HepG2 (cell line): ENCODE measurements around the gene TMED9. TPM values are rescaled to one million over a fixed set of nuclear protein-coding genes. Genes with fewer than 3 reads are reported as not detected.
A peak's percentile ranks its signal among the peaks of the same experiment; 100 is the strongest.

Experiments used
- CENPT ChIP-seq: sonication (generic); formaldehyde crosslinking; IDR thresholded peaks from 2 replicates; pipeline ENCODE4 v1.8.0; 2022; ENCODE audit warnings: low read depth, mild to moderate bottlenecking, moderate library complexity, missing genetic modification reagents
- GATAD1 ChIP-seq: IDR thresholded peaks from 2 replicates; pipeline ENCODE4 v1.6.1; 2016; ENCODE audit warnings: missing genetic modification reagents, missing compliant biosample characterization
- HNF4G ChIP-seq, 2 experiments: sonication (generic) in 1 of 2; formaldehyde crosslinking in 1 of 2; IDR thresholded peaks; 2 replicates each; pipeline versions ENCODE4 v1.4.0 to v1.6.1; 2011 to 2020; ENCODE audit warnings: borderline replicate concordance in 2 of 2, low read depth in 2 of 2, mild to moderate bottlenecking in 2 of 2, low read length in 1 of 2, missing genetic modification reagents in 1 of 2, moderate library complexity in 1 of 2
- JUNB ChIP-seq: sonication (generic); formaldehyde crosslinking; IDR thresholded peaks from 2 replicates; pipeline ENCODE4 v1.8.0; 2022; ENCODE audit warnings: missing genetic modification reagents, mild to moderate bottlenecking, borderline replicate concordance
- KAT2B ChIP-seq: fragments of 150-350 bp; IDR thresholded peaks from 2 replicates; pipeline ENCODE4 v1.6.1; 2014; ENCODE audit warnings: low read depth, low read length, borderline replicate concordance
- KLF6 ChIP-seq: IDR thresholded peaks from 2 replicates; pipeline ENCODE4 v1.8.0; 2016; ENCODE audit warnings: missing biosample characterization, missing genetic modification reagents
- KMT2A ChIP-seq: sonication (generic); formaldehyde crosslinking; IDR thresholded peaks from 2 replicates; pipeline ENCODE4 v1.4.0; 2020; ENCODE audit warnings: missing genetic modification reagents
- NFE2 ChIP-seq: sonication (generic); formaldehyde crosslinking; IDR thresholded peaks from 2 replicates; pipeline ENCODE4 v1.4.0; 2020; ENCODE audit warnings: missing genetic modification reagents
- NR3C1 ChIP-seq: sonication (generic); formaldehyde crosslinking; IDR thresholded peaks from 2 replicates; pipeline ENCODE4 v1.4.0; 2020; ENCODE audit warnings: missing genetic modification reagents
- PHF21A ChIP-seq: sonication (generic); formaldehyde crosslinking; IDR thresholded peaks from 2 replicates; pipeline ENCODE4 v1.5.0; 2020; ENCODE audit warnings: mild to moderate bottlenecking, missing genetic modification reagents
- TEAD2 ChIP-seq: sonication (generic); formaldehyde crosslinking; IDR thresholded peaks from 2 replicates; pipeline ENCODE4 v1.9.0; 2021; ENCODE audit warnings: missing genetic modification reagents
- TP53 ChIP-seq: sonication (generic); formaldehyde crosslinking; conservative IDR thresholded peaks from 2 replicates; pipeline ENCODE4 v1.4.0; 2020; ENCODE audit warnings: missing genetic modification reagents
- ZNF234 ChIP-seq: sonication (generic); formaldehyde crosslinking; conservative IDR thresholded peaks from 2 replicates; pipeline ENCODE4 v1.5.1; 2020; ENCODE audit warnings: mild to moderate bottlenecking, missing genetic modification reagents
- ZNF260 ChIP-seq: sonication (generic); formaldehyde crosslinking; IDR thresholded peaks from 2 replicates; pipeline ENCODE4 v1.4.0; 2020; ENCODE audit warnings: missing genetic modification reagents, low read depth, mild to moderate bottlenecking, borderline replicate concordance
- ZNF501 ChIP-seq: sonication (generic); formaldehyde crosslinking; IDR thresholded peaks from 2 replicates; pipeline ENCODE4 v1.5.1; 2020; ENCODE audit warnings: mild to moderate bottlenecking, moderate library complexity, missing genetic modification reagents
- ZNF572 ChIP-seq: sonication (generic); formaldehyde crosslinking; IDR thresholded peaks from 2 replicates; pipeline ENCODE4 v1.5.1; 2020; ENCODE audit warnings: mild to moderate bottlenecking, missing genetic modification reagents
- ZNF672 ChIP-seq: sonication (generic); formaldehyde crosslinking; IDR thresholded peaks from 2 replicates; pipeline ENCODE4 v1.8.1; 2022; ENCODE audit warnings: missing genetic modification reagents
- polyA plus RNA-seq, 8 experiments: library from polyadenylated mRNA; depleted of rRNA in 3 of 8; stranded (reverse) in 7 of 8; unstranded in 1 of 8; fragments of >200 nt; fragmentation: Illumina TruSeq in 4 of 8; extraction: Trizol in 4 of 8; gene quantifications; 2 replicates each; pipeline versions ENCODE4 v1.2.1 to v1.2.3, GENCODE V29; 2011 to 2016; ENCODE audit warnings: low read depth in 4 of 8, missing spikeins in 1 of 8, mixed read lengths in 1 of 8; ENCODE audit not compliant: insufficient read depth in 1 of 8
- total RNA-seq, 5 experiments: library from RNA; depleted of rRNA; stranded (reverse); fragments of >200 nt; fragmentation: Illumina TruSeq; extraction: Trizol; gene quantifications; 2 replicates each; pipeline ENCODE4 v1.2.3, GENCODE V29; 2016; ENCODE audit warnings: low read depth in 1 of 5
- TF ChIP-seq, protein P1 (sequence below): IDR thresholded peaks from 2 replicates; pipeline ENCODE4 v1.6.1; 2016; ENCODE audit warnings: low read depth
- TF ChIP-seq, protein P2 (sequence below): IDR thresholded peaks from 2 replicates; pipeline ENCODE4 v1.6.1; 2016; ENCODE audit warnings: missing compliant biosample characterization, missing genetic modification reagents, borderline replicate concordance
- TF ChIP-seq, protein P3 (sequence below): sonication (generic); formaldehyde crosslinking; IDR thresholded peaks from 2 replicates; pipeline ENCODE4 v1.5.0; 2020; ENCODE audit warnings: mild to moderate bottlenecking, missing genetic modification reagents, moderate library complexity
- TF ChIP-seq, protein P4 (sequence below): sonication (generic); formaldehyde crosslinking; IDR thresholded peaks from 2 replicates; pipeline ENCODE4 v1.4.0; 2020; ENCODE audit warnings: missing genetic modification reagents

Gene TMED9
- total and polyA plus RNA-seq, 2 of the 13 experiments (the other 11 are each of a cell fraction or from before 2014, with no cell fraction given) = 161 to 350 TPM

GRCh38 chr5:177599731-177600507 is 7.9 kb downstream of the TMED9 start, which contains the start of gene B4GALT7 (continued):
- TF ChIP-seq, protein P1, sequence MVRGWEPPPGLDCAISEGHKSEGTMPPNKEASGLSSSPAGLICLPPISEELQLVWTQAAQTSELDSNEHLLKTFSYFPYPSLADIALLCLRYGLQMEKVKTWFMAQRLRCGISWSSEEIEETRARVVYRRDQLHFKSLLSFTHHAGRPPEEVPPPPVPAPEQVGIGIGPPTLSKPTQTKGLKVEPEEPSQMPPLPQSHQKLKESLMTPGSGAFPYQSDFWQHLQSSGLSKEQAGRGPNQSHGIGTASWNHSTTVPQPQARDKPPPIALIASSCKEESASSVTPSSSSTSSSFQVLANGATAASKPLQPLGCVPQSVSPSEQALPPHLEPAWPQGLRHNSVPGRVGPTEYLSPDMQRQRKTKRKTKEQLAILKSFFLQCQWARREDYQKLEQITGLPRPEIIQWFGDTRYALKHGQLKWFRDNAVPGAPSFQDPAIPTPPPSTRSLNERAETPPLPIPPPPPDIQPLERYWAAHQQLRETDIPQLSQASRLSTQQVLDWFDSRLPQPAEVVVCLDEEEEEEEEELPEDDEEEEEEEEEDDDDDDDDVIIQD (CRISPR knock-in tag) = 0 out of 2 replicates have a peak, but pooled peaks have one; percentile 12
- TF ChIP-seq ZNF501 = no peak
- TF ChIP-seq GATAD1 = peak; percentile 93
- TF ChIP-seq, protein P2, sequence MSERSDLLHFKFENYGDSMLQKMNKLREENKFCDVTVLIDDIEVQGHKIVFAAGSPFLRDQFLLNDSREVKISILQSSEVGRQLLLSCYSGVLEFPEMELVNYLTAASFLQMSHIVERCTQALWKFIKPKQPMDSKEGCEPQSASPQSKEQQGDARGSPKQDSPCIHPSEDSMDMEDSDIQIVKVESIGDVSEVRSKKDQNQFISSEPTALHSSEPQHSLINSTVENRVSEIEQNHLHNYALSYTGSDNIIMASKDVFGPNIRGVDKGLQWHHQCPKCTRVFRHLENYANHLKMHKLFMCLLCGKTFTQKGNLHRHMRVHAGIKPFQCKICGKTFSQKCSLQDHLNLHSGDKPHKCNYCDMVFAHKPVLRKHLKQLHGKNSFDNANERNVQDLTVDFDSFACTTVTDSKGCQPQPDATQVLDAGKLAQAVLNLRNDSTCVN = 0 out of 2 replicates have a peak, but pooled peaks have one; percentile 14
- no peak for TF ChIP-seq TP53 (CRISPR knock-in tag)
- no peak for TF ChIP-seq ZNF234
- TF ChIP-seq ZNF260 (CRISPR knock-in tag) = no peak
- no peak for TF ChIP-seq KAT2B
- TF ChIP-seq CENPT (CRISPR knock-in tag) = 0 out of 2 replicates have a peak, but pooled peaks have one; percentile 70
- TF ChIP-seq, protein P3, sequence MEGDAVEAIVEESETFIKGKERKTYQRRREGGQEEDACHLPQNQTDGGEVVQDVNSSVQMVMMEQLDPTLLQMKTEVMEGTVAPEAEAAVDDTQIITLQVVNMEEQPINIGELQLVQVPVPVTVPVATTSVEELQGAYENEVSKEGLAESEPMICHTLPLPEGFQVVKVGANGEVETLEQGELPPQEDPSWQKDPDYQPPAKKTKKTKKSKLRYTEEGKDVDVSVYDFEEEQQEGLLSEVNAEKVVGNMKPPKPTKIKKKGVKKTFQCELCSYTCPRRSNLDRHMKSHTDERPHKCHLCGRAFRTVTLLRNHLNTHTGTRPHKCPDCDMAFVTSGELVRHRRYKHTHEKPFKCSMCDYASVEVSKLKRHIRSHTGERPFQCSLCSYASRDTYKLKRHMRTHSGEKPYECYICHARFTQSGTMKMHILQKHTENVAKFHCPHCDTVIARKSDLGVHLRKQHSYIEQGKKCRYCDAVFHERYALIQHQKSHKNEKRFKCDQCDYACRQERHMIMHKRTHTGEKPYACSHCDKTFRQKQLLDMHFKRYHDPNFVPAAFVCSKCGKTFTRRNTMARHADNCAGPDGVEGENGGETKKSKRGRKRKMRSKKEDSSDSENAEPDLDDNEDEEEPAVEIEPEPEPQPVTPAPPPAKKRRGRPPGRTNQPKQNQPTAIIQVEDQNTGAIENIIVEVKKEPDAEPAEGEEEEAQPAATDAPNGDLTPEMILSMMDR (CRISPR knock-in tag) = no peak
- TF ChIP-seq ZNF572 (CRISPR knock-in tag) = no peak
- TF ChIP-seq JUNB (CRISPR knock-in tag) = no peak
- TF ChIP-seq NR3C1 (CRISPR knock-in tag) = no peak
- TF ChIP-seq, protein P4, sequence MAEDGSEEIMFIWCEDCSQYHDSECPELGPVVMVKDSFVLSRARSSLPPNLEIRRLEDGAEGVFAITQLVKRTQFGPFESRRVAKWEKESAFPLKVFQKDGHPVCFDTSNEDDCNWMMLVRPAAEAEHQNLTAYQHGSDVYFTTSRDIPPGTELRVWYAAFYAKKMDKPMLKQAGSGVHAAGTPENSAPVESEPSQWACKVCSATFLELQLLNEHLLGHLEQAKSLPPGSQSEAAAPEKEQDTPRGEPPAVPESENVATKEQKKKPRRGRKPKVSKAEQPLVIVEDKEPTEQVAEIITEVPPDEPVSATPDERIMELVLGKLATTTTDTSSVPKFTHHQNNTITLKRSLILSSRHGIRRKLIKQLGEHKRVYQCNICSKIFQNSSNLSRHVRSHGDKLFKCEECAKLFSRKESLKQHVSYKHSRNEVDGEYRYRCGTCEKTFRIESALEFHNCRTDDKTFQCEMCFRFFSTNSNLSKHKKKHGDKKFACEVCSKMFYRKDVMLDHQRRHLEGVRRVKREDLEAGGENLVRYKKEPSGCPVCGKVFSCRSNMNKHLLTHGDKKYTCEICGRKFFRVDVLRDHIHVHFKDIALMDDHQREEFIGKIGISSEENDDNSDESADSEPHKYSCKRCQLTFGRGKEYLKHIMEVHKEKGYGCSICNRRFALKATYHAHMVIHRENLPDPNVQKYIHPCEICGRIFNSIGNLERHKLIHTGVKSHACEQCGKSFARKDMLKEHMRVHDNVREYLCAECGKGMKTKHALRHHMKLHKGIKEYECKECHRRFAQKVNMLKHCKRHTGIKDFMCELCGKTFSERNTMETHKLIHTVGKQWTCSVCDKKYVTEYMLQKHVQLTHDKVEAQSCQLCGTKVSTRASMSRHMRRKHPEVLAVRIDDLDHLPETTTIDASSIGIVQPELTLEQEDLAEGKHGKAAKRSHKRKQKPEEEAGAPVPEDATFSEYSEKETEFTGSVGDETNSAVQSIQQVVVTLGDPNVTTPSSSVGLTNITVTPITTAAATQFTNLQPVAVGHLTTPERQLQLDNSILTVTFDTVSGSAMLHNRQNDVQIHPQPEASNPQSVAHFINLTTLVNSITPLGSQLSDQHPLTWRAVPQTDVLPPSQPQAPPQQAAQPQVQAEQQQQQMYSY (CRISPR knock-in tag) = no peak
- 0 out of 2 replicates have a peak, but pooled peaks have one; percentile 63 for TF ChIP-seq TEAD2 (CRISPR knock-in tag)
- TF ChIP-seq HNF4G (IDR thresholded peaks at IDR 0.05; ENCODE audit: borderline replicate concordance, low read depth, low read length) = peak; percentile 59; the same call in 1 of the 2 replicates
- peak; percentile 37; the same call in 1 of the 2 replicates for TF ChIP-seq HNF4G (CRISPR knock-in tag; IDR thresholded peaks at IDR 0.05; ENCODE audit: borderline replicate concordance, low read depth)
- TF ChIP-seq PHF21A (CRISPR knock-in tag) = peak; percentile 70
- TF ChIP-seq KMT2A = peak; percentile 81
- 0 out of 2 replicates have a peak, but pooled peaks have one; percentile 52 for TF ChIP-seq KLF6 (CRISPR knock-in tag)
- no peak for TF ChIP-seq ZNF672
- no peak for TF ChIP-seq NFE2 (CRISPR knock-in tag)
